CD4-positive, alpha-beta T cell treated with Interleukin-1 beta for 1 hour (primary cell): ENCODE results near the gene CAB39L.
"Not testable (repeated sequence)": the region's sequence is repeated elsewhere in the genome, so short reads cannot be mapped to it uniquely, and the experiment has no call there.

Experiments
- DNase-seq, 2 donors: peaks; one replicate each; pipeline ENCODE4 v3.0.0-alpha.2; 2020 to 2022

CAB39L gene

GRCh38 chr13:49305792-49306425 lies 138.0 kb downstream of the CAB39L start:
- no peak for DNase-seq

- DNase-seq: no peak
Observed at GRCh38 chr13:49304763-49305700, 138.8 kb downstream of the CAB39L start.

GRCh38 chr13:49304356-49304755 lies 139.5 kb downstream of the CAB39L start:
- DNase-seq: no peak

- DNase-seq: no peak
Observed at GRCh38 chr13:49303533-49304252, 140.2 kb downstream of the CAB39L start.

DNA sequence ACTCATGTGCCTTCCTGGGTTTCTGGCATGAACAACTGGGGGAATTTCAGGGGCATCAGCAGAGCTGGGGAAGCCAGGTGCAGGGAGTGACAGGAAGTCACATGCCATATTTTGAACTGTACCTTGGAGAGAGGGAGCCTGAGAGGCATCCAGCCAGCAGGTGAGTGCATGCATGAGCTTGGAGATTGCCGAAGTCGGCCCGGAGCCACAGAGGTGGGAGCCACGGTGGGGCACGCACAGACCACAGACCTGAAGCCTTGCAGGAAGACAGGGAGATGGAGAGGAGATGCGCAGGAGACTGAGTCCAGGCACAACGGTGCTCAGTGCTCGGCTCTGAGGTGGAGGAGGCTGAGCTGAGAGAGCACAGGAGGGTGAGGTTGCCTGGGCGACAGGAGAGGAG lies 141.0 kb downstream of the CAB39L start:
- no peak for DNase-seq

- no peak for DNase-seq
Observed at GRCh38 chr13:49302222-49302621, 141.6 kb downstream of the CAB39L start.

- DNase-seq: peak; percentile 70 to 84
Observed at GRCh38 chr13:49300739-49301589, 142.9 kb downstream of the CAB39L start.

- DNase-seq: no peak
Observed at GRCh38 chr13:49300276-49300675, 143.6 kb downstream of the CAB39L start.

- no peak for DNase-seq
Observed at GRCh38 chr13:49298903-49299605, 144.8 kb downstream of the CAB39L start.

DNA sequence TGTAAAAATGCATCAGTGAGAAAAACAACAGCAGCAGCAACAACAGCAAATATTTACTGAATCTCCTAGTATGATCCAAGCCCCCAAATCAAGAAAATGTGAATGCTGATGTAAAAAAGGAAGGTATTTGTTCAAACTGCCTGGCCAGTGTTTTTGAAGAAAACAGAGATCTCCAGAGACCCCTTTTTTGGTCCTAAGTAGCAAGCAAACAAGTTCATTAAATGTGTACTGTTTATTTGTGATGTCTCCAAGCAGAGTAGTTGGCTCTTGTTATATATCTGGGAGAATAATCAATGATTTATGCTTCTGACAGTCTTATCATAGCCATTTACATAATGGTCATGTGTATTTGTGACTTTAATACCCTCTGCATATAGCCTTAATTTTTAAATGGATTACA lies 145.4 kb downstream of the CAB39L start:
- no peak for DNase-seq

DNA sequence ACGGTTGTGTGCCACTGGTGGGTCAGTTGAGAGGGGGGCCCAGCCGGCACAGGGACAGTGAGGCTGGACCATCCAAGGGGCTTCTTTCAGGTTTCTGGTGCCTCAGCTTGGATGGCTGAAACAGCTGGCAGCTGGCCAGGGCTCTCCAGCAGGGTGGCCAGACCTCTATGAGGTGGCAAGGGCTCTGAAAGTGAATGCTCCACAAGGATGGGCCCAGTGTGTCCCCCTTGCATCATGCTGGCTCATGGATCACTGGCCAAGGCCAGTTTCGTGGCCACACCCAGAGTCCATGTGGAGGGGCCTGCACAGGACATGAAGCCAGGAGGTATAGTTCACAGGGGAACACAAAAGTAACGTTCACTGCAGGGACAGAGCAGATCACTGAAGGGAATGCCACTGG lies 146.5 kb downstream of the CAB39L start:
- no peak for DNase-seq

- no peak for DNase-seq
Observed at GRCh38 chr13:49296659-49297058, 147.2 kb downstream of the CAB39L start.

DNA sequence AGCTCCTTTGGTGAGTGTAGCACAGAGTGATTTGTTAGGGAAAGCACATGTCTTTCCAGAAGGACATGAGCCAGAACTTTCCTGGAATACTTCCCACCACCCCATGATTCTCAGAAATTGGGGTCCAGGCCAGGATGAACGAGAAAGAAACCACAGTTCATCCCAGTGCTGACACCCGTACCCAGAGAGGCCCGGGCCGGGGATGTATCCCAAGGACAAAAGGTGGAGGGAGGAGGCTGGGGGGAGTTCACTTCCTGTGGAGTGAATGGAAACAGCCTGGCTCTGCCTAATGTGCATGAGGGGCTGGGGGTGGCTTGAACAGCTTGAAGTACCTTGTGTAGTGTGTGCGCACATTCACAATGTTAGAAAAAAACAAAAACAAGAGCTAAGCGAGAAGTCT lies 148.6 kb downstream of the CAB39L start:
- DNase-seq: no peak

- DNase-seq: not testable (repeated sequence)
Observed at GRCh38 chr13:49294723-49295122, 149.1 kb downstream of the CAB39L start.

GRCh38 chr13:49292742-49293486 lies 150.9 kb downstream of the CAB39L start:
- DNase-seq: no peak

- DNase-seq: no peak
Observed at GRCh38 chr13:49288458-49288857, 155.4 kb downstream of the CAB39L start.

- DNase-seq: no peak
Observed at GRCh38 chr13:49287995-49288394, 155.9 kb downstream of the CAB39L start.

GRCh38 chr13:49279885-49280284 lies 164.0 kb downstream of the CAB39L start:
- no peak for DNase-seq

DNA sequence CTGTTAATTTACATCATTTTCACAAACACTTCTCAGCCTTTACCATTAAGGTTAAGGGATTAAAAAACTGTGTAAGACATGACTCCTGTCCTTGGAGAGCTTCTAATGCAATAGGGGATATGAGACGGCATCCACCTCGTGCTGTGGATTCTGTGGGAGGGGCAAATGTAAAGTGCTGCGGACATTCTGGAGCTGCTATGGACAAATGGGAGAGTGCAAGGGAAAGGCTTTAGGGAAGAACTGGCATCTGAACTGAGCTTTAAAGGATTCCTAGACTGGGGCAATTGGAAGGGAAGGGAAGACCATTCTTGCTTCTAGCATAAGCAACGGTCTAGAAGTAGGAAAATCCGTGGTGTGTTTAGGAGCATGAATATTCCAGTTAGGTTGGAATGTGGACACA lies 164.8 kb downstream of the CAB39L start:
- no peak for DNase-seq

GRCh38 chr13:49278211-49278610 lies 165.7 kb downstream of the CAB39L start:
- no peak for DNase-seq

DNA sequence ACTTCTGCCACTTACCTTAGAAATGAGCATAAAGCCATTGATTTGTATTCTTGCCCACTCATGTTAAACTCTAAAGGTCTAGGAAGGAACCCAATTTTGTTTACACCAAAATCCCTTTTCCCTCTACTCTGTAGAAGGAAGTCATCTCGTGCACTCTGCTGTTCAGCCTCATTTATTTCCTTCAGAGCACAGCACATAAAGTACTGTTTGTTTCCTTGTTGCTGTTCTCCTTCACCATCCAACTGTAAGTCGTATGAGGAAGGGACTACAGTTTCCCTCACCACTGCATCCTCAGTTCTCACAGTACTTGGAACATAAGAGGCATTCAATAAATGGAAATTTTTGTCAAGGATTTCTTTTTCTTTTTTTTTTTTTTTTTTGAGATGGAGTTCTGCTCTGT lies 171.6 kb downstream of the CAB39L start:
- DNase-seq: no peak
